Hippocampal formation (tissue), 2 donors: ENCODE measurements around the gene GORASP1.

ENCODE experiments used
- DNase-seq, 2 donors: peaks; one replicate each; lab custom pipeline; 2025; lab: John Stamatoyannopoulos, UW

The GORASP1 gene

DNA sequence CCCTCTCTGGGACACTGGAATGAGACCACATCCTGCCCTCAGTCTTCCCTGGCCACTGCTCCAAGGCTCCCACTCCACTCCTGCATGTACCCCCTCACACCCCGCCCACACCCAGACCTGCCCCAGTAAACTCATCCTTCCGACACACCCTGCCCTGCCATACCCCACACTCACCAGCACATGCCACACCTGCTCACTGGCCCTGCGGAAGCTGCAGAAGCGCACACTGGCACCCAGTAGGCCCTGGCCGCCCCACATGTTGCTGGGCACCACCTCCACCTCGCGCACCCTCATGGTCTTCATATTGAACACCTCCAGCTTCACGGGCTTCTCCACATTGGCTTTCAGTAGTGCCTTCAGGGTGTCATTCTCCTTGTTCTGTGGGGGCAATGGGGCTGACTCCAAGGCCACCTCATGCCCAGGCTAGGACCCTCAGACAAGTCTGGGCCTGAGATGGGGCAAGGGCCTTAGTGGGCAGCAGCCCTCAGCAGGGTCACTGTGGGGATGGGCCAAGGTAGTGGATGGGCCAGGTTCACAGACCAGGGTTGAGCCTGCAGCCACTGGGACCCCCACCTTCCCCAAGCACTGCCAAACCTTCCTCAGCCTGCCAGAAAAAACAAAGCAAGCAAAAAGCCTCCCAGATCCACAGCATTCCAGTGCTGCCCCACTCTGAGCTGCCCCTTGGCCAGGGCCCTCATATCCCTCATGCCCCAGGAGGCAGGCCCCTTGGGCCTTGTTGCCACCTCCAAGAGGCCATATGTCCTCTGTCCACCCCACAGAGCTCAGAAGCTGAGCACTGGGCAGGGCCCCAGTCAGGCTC, 4.7 kb downstream of the GORASP1 start:
- no peak for DNase-seq

DNA sequence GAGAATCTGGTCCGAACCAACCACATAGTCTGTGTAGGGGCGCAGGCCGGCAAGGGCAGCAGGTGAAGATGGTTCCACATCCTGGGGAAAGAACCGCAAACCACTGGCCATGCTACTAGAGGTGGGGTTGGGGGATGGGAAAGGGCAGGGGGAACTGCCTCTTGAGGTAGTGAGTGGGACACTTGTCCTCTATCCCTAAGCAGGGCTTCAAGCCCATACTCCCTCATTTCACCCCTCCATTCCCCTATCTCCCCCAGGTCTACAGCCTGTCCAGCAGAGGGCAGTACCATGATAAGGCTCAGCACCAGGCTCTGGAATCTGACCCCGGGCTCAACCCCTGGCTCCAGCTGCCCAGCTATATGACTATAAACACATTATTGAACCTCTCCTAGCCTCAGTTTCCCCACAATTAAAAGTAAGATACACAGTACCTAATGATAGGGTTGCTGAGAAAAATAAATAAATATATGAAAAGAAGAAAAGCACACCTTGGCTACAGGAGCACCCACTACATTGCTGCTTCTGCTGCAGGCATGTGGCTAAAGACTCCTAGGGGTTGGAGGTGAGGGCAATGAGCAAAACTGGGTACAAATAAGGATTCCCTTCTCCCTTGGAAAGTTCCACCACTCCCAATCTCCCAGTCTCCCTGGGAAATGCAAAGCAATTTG, 6.3 kb downstream of the GORASP1 start:
- no peak for DNase-seq

DNA sequence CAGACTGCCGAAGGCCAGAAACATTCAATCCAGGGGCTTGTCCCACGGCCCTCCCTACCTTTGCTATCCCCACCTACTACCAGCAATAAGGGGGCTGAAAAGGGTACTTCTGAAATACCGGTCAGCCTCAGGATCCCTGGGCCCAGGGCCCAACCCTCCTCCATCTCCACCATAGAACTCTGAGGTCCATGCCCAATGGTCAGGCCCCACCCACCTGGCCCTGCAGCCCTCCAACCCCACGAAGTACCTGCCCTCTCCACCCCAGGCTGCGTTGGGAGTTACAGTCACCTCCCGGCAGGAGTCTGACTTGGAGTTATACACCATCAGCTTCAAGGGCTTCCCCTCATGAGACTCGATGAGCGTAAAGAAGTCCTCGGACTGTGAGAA, 6.9 kb downstream of the GORASP1 start:
- DNase-seq = no peak

DNA sequence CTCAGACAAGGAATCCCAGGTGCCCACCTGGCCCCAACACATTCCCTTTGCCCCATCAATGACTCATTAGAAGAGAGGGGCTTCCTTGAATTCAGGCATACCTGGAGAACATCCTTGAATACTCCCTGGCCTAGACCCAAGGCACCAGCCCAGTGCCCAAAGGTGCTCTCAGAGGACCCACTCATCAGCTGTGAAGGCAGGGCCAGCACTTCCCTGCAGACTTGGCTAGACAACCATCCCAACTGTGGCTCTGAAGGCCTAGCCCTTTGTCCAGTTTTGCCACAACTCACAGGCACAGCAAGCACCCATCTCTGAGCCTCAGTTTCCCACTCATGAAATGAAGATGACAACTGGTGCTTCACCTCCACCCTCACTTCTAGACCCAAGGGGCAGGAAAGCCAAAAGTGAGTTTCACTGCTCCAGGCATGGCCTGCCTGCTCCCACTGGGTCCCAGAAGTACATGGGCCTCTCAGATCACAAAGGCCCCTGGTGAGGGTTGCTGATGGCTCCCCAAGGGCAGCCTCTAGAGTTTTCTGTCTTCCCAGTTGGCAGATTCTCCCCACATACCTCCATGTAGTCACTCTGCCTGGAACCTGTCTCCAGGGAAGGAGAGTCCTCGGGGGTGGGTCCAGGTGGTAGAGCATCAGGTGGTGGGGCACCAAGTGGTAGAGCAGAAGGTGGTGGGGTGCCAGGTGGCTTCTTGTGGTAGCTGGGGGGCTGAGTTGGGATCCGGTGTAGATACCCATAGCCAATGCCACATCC, 7.5 kb downstream of the GORASP1 start:
- DNase-seq = no peak

DNA sequence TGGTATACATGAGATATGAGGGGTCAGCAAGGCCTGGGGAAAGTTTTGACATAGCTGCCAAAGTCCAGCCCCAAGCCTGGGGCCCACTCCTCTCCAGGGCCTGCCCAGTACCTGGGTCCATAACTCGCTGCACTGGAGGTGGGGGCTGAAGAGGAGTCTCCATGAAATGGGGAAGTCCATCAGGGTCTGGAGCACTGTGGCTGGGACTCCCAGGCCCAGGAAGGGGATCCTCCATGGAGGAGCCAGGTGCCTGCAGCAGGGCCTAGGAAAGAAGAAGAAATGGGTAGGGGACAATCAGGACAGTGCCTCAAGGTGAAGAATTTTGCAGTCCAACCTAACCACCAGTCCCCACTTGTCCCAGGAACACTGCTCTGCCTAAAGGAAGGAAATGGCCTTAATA, 8.2 kb downstream of the GORASP1 start:
- DNase-seq = no peak

DNA sequence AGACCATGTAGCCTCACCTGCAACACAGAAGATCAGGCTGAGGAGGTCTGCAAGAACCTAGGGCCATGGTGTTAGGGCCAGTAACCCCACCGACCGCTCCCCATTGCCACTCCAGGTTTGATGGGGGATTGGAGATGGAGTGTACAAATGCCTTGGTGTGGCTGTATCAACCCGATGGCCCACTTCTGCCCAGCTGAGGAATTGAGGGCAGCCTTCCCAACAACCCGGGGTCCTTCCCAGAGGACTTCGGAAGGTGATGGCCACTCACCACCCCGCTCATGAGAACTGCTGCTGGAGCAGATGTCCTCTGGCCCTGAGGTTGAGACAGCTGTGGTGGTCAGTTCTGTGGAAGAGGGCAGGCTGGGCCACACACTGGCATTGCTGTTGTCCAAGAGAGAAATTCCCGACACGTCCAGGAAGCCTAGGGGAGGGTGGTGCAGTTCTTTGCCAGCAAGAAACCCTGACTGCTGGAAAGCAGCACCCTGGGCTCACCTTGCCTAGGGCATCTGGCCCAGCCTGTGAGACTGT, 8.9 kb downstream of the GORASP1 start:
- DNase-seq = no peak

DNA sequence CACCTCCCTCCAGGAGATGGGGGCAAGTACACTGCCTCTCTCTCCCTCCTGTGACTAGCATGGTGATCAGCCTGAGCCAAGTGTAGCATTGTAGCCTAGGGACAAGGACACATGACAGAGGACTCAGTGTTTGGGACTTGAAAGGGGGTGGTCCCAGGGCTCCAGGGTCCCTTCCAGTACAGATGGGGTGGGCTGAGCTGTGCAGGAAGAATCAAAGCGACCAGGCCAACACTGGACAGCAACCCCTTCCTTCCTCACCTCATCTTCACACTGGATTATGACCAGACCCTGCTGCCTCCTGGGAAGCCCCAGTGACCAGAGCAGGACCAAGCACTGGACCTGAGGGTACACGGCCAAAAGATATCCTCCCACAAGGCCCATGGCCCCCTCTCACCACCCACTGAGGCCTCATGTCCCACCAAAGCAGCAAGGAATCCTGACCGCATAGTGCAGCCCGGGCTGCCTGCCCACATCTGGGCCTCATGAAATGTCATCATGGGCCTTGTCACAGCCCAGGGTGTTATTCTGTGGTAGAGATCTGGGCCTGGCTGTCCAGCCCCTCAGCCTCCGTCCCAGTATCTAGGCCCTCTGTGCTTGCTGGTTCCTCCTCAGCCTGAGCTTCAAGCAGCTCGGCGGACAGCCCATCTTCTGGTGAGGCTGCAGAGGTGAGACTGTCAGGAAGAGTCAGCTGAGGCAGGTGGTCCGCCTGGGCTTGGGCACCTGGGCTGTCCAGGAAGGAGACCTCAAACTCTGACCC, 9.5 kb downstream of the GORASP1 start:
- no peak for DNase-seq

DNA sequence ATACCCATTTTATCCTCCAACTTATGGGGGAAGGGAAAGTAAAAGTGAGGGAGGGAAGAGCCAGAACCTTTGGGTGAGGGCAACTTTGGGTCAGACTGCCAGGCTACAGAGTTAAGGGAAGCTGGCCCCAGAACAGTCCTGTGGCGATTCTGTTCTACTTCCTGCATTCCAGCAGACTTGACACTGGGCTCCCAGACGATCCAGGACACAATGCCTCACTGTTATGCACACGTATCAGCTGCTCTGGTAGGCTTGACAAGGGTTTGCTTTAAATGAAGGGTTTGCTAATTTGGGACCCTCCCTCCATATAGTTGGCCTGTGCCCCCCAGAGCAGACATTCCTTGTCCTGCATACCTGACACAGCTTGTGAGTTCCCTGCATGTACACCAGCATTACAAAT, 10.7 kb downstream of the GORASP1 start:
- peak in 1 of 2 donors; percentile 22 for DNase-seq

DNA sequence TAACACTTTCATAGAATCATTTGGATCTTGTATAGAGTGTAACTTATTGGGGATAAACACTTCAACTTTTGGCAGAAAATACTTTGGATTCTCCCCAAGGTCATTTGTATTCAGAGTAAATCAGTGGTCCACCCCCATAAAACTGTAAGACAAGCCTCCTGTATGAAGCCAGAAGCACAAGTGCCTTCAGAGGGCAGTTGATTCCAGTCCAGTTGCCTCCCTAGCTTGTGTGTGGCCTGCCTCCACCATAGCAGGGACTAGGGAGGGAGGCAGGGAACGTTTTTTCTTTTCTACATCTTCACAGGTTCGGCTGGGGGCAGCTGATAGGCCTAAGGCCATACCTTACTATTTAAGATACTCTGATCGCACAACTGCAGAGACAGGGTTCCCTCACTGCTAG, 11.6 kb downstream of the GORASP1 start:
- peak in 1 of 2 donors; percentile 8 for DNase-seq

DNA sequence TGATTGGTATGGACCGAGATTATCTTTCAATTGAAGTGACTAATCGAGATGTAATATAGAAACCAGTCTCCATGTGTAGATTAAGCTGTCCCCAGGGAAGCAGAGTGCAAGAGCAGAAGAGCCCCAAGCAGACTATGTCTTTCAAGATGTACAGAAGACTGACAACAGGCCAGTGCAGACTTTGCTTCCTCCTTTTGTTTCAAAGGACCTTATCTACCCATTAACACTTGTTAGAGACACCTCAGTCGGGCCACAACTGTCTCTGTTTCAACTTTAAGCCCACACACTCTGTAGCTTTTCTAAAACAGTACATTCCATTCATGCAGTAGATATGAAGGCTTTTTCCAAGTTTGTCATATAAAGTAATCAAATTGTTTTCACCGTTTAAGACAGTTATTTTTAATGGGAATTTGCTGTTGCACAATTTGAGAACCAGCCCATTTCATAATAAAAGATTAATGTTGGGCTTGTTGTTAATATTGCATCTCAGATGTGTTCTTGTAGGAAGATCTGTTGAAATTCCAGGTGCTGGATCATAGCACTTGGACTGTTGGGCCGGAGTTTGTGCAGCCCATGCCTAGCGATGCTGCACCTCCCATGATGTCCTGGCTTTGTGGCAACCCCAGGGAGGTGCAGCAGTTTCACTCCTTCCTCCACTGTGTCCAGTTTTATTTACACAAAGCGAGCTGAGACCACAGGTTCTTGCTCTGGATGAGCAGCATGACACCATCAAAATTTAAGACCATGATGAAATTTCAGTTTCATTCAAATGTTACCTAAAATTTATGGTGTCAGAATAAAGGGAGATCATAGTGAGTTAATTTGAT, 12.4 kb downstream of the GORASP1 start:
- no peak for DNase-seq

DNA sequence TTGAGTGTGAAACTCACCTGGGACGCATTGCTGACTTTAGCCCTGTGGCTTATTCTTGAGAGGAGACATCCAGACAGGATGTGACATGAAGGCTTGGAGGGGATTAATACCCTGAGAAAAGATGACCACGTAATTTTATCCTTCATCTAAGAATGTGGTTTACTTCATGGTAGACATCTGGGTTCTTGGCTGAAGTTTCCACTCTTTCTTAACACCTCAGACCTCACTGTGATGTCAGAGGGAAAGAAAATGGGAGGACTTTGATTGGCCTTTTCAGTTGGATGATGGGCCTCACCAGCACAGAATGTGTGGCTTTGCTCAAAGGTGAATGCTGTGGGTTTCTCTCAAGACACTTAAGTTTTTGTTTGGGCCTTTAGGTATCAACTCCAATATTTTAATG, 16.5 kb downstream of the GORASP1 start:
- DNase-seq = no peak

DNA sequence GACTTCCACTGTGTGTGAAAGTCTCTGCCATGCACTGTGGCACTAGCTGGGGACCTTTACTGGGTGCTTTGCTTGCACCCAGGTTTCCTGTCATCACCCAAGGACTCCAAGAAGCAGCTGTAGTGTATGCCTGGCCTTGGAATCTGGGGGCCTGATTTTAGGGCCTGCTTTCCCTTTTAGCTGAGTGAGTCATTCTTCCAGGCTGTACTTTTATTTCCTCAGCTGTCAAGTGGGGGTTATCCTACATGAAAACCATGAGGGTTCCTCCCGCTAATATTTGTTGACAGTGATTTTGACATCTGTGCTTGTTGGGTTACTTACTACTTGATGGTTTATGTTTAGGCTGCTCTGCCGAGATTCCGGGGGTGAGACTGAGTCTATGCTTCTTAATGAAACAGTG, 18.5 kb downstream of the GORASP1 start:
- no peak for DNase-seq

DNA sequence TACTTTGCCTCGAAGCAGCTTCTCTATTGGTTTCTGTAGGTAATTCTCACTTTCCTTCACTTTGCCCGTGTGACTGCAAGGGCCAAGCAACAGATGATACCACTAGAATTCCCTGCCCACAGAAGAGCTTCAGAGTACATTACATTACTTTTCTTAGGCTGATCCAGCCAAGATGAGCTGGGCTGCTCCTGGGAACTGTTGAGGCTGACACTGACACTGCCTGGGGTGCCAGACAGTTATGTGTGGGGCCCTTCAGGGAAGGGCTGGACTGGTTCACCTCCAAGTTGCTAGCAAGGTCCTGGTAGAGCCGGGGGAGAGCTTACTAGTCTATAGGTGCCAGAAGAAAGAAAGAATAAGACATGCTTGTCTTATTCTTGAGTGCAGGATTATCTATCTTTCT, 19.0 kb downstream of the GORASP1 start:
- no peak for DNase-seq

DNA sequence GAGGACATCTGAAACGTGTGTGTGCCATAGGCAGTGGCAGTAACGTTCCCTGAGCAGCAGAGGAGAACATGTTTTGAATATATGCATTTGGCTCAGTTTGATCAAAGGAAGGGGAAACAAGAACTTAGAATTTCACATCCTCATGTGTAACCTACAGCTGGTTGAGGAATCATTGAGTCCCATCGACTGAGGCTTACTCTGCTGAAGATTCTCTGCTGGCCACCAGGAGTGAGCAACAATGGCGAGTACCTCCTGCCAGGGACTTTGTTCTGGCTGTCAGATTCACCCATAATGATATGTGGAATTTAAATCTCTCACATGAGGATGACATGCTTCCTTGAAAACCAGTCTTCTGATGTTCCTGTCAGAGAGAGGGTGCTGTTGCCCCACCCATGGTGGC, 21.3 kb downstream of the GORASP1 start:
- DNase-seq = no peak

DNA sequence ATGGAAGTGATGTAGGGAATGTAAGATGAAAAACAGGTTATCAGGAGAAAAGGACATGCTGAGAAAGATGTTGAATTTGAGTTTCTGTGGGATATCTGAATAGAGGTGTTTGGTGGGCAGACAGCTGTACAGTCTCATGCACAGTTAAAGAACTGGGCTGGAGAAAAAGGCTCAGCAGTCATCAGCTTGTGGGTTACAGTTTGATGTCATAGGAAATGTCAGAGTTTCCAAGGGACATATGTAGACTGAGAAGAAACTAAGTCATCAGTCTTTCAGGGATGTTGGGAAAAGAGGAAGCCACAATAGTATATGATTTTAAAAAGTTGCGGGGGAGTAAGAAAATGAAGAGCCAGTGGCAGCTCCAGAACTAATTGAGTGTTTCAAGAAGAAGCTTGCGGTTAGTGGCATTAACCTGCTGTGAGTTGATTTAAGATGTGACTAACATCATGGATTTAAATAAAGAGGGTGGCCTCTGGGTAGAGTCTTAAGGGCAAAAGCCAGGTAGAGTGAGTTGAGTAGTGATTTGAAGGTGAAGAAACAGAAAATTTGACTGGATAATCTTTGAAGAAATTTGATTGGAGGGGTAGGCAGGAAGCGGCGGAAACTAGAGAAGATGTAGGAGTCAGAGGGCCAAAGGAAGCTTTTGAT, 24.6 kb downstream of the GORASP1 start:
- DNase-seq = no peak

DNA sequence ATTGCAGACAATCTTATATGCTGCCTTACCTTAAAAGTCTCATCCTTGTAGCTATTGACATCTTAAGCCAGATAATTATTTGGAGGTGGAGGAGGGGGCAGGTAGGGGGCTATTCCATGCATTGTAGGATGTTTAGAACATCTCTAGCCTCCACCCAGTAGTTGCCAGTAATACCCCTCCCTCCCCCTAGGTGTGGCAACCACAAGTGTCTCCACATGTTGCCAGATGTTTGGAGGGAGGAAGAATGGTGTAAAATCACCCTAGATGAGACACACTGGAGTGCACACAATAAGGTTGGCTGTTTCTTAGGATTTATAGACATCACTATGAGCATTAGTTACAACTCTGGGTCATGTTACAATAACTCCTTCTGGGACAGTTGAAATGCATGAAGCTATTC, 27.4 kb downstream of the GORASP1 start:
- no peak for DNase-seq

DNA sequence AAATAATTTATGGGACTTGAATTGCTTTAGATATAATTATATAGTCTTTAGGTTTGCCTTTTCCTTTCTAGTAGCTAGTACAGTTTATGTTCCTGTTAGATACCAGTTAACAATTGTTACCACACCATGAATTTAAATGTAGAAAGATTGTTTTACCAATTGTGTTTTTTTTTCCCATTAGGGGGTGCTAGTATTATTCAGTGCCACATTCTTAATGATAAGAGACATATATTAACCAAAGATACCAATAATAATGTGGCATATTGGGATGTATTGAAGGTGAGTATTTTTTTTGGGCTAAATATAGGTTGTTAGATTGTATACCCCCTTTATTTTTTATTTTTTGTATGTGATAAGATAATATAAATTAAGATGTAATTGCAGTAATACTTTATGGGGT, 27.9 kb downstream of the GORASP1 start:
- no peak for DNase-seq

DNA sequence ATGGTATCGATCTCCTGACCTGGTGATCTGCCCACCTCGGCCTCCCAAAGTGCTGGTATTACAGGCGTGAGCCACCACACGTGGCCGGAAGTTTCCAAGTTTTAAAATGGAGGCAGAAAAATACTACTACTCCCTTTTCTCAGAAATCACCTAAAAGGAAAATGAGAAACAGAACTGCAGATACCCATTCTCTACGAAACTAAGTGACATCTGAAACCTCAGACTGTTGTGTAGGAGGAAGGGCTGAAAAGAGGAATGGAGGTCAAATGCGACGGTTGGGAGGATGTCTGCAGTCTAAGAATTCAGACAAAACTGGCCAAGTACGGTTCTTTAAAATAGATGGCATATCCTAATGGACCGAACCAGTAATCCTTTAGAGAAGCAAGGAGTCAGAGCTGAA, 31.5 kb downstream of the GORASP1 start:
- DNase-seq = no peak

DNA sequence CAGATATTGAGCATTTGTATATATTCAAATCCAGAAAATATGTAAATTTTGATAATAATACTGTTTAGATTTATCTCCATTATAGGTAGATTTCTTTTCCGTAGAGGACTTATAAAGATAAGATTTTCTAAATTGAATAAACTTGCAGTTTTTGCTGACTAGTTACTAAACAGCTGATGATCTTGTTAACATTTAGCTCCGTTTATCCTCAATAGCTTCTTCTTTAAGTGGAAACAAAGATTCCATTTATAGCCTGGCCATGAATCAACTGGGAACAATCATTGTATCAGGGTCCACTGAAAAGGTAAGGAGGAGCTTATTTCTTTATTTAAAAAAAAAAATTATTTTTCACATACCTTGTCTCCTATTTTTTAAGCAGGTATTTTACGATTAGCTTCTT, 38.9 kb downstream of the GORASP1 start:
- DNase-seq = no peak

DNA sequence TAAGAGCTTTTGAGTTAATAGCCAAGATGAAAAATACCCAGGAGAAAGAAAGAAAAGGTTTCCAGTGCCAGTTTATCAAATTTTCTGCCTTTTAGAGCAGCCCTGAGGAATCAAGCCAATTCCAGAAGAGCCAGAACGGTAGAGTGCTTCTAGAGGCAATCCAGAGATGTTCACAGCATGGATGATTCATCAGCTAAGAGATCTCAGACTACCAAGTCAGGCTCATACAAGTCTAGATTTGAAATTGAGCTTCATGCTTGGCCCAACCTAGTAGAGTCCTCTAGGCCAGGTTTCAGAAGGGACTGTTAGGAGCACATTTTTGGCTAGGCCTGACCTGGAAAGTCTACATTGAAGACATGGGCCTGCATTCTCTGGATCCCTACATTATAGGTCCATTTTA, 40.1 kb downstream of the GORASP1 start:
- no peak for DNase-seq

DNA sequence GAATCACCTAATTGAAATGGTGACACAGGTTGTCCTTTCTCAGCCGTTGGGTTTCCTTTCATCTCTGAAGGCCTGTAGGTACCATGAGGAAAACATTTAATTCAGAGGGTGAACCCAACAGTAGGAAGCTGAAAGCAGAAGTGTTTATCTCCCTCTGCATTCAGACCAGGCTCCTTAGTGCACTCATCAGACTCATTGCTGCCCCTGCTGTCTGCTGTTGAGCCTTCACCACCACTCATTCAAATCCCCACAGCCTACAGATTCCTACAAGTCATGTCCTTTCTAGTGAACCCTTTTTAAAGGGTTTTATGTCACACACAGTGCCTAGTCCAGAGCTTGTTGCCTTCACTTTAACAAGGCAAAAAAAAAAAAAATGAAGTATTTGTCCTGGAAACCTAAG, 42.2 kb downstream of the GORASP1 start:
- peak in 1 of 2 donors; percentile 54 for DNase-seq
